PC-3 (cell line): Measurements from ENCODE around the gene PALM2AKAP2. TPM values are rescaled to one million over a fixed set of nuclear protein-coding genes. Genes with fewer than 3 reads are reported as not detected.

Experiments used
- ATAC-seq: fragments of 200-7000 bp; cut with Tn5 transposase; 2 replicates; pipeline ENCODE4 v1.9.1; 2020; ENCODE audit warnings: mild to moderate bottlenecking, moderate library complexity
- BruUV-seq: library from RNA; stranded (reverse); fragments of 400-500 nt; replicated peaks from 2 replicates; lab custom pipeline; 2021; lab: Mats Ljungman, UMichigan
- CTCF ChIA-PET: fragments of 300-600 bp; sonication (Branson Sonifier 250); formaldehyde crosslinking; loops from one replicate; lab custom pipeline; 2022; ENCODE audit warnings: antibody characterized with exemption; lab: Charles Lee
- POLR2A ChIA-PET: fragments of 300-600 bp; sonication (Branson Sonifier 250); formaldehyde crosslinking; loops from one replicate; lab custom pipeline; 2022; ENCODE audit warnings: antibody characterized with exemption; ENCODE audit not compliant: unreplicated experiment; lab: Charles Lee
- DNase-seq: peaks from one replicate; pipeline ENCODE4 v3.0.0-alpha.2; 2015
- H2AFZ ChIP-seq: fragments of 300-600 bp; sonication (generic); 2 replicates; pipeline ENCODE4 v1.6.0; 2016; ENCODE audit warnings: antibody characterized with exemption, low read length
- H3F3A ChIP-seq: fragments of 300-600 bp; sonication (generic); one replicate; pipeline ENCODE4 v1.6.0; 2017; ENCODE audit warnings: antibody characterized with exemption, low read length, control low read depth, mild to moderate bottlenecking; ENCODE audit not compliant: unreplicated experiment
- H3K27ac ChIP-seq: fragments of 300-600 bp; sonication (generic); 2 replicates; pipeline ENCODE4 v1.5.1; 2016; ENCODE audit warnings: mild to moderate bottlenecking, low read length
- H3K27me3 ChIP-seq: fragments of 300-600 bp; sonication (generic); 2 replicates; pipeline ENCODE4 v1.6.1; 2016; ENCODE audit warnings: low read length, mixed read lengths
- H3K36me3 ChIP-seq: fragments of 300-600 bp; sonication (generic); 2 replicates; pipeline ENCODE4 v1.6.1; 2016; ENCODE audit warnings: low read depth, mixed run types, low read length, mixed read lengths
- H3K4me1 ChIP-seq: fragments of 300-600 bp; sonication (generic); 2 replicates; pipeline ENCODE4 v1.5.1; 2016; ENCODE audit warnings: low read length; ENCODE audit not compliant: insufficient read depth
- H3K4me2 ChIP-seq: fragments of 300-600 bp; sonication (generic); 2 replicates; pipeline ENCODE4 v1.6.0; 2016; ENCODE audit warnings: low read length
- H3K4me3 ChIP-seq: fragments of 300-600 bp; sonication (generic); 2 replicates; pipeline ENCODE4 v1.5.1; 2016; ENCODE audit warnings: mild to moderate bottlenecking, low read length, mixed read lengths
- H3K79me2 ChIP-seq: fragments of 300-600 bp; sonication (generic); 2 replicates; pipeline ENCODE4 v1.6.1; 2017; ENCODE audit warnings: low read length, mixed read lengths
- H3K9ac ChIP-seq: fragments of 300-600 bp; sonication (generic); 2 replicates; pipeline ENCODE4 v1.6.0; 2016; ENCODE audit warnings: mild to moderate bottlenecking, low read length
- H3K9me2 ChIP-seq: fragments of 300-600 bp; sonication (generic); replicated peaks from 2 replicates; pipeline ENCODE4 v1.6.1; 2016; ENCODE audit warnings: mixed run types, low read length, mixed read lengths
- H3K9me3 ChIP-seq: fragments of 300-600 bp; sonication (generic); 2 replicates; pipeline ENCODE4 v1.6.1; 2016; ENCODE audit warnings: low read length, mixed read lengths
- H4K20me1 ChIP-seq: fragments of 300-600 bp; sonication (generic); 2 replicates; pipeline ENCODE4 v1.6.1; 2016; ENCODE audit warnings: low read length, mixed read lengths
- EZH2 ChIP-seq: fragments of 300-600 bp; sonication (generic); IDR thresholded peaks from one replicate; pipeline ENCODE4 v1.6.1; 2017; ENCODE audit warnings: antibody characterized with exemption, mild to moderate bottlenecking, low read length; ENCODE audit not compliant: unreplicated experiment
- EZH2phosphoT487 ChIP-seq: fragments of 300-600 bp; sonication (generic); IDR thresholded peaks from 2 replicates; pipeline ENCODE4 v1.6.1; 2018; ENCODE audit warnings: mild to moderate bottlenecking, antibody characterized with exemption, low read length, borderline replicate concordance
- intact Hi-C: fragments of 100-400 bp; cut with micrococcal nuclease; formaldehyde crosslinking; loops from 2 replicates; pipeline ENCODE4 v1.9.0; 2023
- total RNA-seq: library from RNA; depleted of rRNA; stranded (reverse); fragments of >200 nt; gene quantifications from 2 replicates; pipeline ENCODE4 v1.2.3, GENCODE V29; 2014
- TF ChIP-seq, protein P1 (sequence below): fragments of 300-600 bp; sonication (generic); conservative IDR thresholded peaks from 2 replicates; pipeline ENCODE4 v1.5.1; 2017; ENCODE audit warnings: antibody characterized with exemption, low read depth, mild to moderate bottlenecking, low read length

The PALM2AKAP2 gene
- total RNA-seq, 1 experiment from 2014 or later, result 0.22 TPM

DNA sequence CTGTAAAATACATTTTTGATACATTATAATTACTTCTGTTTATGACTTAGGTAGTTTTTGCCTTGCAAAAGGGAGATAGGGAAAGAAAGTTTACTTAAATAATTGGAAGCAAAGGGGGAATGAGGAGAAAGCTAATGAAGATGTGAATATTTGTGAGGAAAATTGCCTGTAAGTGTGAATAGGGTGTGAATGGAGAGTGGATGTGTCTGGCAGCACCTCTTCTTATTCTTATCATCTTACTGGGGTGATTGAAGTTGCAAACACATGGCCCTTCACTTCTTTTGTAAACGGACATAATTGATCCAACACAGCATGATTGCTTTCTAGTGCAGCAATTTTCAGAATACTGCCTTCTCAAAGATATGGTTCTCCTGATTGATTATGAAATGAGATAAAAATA is 46.6 kb downstream of the PALM2AKAP2 start:
- no peaks in the 10 kb centered on the region for H3K9me3 ChIP-seq
- H4K20me1 ChIP-seq, result no peaks in the 10 kb centered on the region
- no TSS peak for BruUV-seq
- POLR2A ChIA-PET, result no interaction called here
- no peak overlapping the region for H3K9ac ChIP-seq
- TF ChIP-seq EZH2phosphoT487 (no peak), EZH2 (no peak)
- TF ChIP-seq, protein P1, sequence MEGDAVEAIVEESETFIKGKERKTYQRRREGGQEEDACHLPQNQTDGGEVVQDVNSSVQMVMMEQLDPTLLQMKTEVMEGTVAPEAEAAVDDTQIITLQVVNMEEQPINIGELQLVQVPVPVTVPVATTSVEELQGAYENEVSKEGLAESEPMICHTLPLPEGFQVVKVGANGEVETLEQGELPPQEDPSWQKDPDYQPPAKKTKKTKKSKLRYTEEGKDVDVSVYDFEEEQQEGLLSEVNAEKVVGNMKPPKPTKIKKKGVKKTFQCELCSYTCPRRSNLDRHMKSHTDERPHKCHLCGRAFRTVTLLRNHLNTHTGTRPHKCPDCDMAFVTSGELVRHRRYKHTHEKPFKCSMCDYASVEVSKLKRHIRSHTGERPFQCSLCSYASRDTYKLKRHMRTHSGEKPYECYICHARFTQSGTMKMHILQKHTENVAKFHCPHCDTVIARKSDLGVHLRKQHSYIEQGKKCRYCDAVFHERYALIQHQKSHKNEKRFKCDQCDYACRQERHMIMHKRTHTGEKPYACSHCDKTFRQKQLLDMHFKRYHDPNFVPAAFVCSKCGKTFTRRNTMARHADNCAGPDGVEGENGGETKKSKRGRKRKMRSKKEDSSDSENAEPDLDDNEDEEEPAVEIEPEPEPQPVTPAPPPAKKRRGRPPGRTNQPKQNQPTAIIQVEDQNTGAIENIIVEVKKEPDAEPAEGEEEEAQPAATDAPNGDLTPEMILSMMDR, result no peak
- no peaks in the 10 kb centered on the region for H3K27me3 ChIP-seq
- no peak overlapping the region for H2AFZ ChIP-seq
- no peak overlapping the region for H3K4me2 ChIP-seq
- no peaks in the 10 kb centered on the region for H3K4me1 ChIP-seq
- H3F3A ChIP-seq, result no peaks in the 10 kb centered on the region
- H3K9me2 ChIP-seq, result no peaks in the 10 kb centered on the region
- no peaks in the 10 kb centered on the region for H3K36me3 ChIP-seq
- CTCF ChIA-PET, result no interaction called here
- DNase-seq (no peak), ATAC-seq (no peak)
- no peaks in the 10 kb centered on the region for H3K79me2 ChIP-seq
- H3K4me3 ChIP-seq, result no peak overlapping the region
- intact Hi-C loops, result no loop called here
- no peak overlapping the region for H3K27ac ChIP-seq

DNA sequence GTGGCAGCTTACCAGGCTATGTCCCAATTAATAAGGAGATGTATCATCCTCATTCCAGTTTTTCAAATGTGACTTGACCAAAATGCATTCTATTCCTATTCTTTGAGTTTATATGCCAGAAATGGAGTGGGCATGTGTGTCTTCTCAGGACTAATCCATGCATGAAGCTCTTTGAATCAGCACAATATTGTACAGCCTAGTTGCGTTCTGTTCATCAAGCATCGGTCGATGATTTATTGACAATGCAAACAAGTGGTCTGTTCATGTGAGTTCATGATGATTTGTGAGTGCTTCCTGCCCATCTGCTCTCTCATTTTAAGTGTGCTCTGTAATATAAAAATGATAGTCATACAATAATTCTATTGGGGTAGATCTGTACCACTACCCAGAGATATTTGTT is 48.3 kb downstream of the PALM2AKAP2 start:
- DNase-seq (no peak), ATAC-seq (no peak)
- no peaks in the 10 kb centered on the region for H3K36me3 ChIP-seq
- no TSS peak for BruUV-seq
- no peak overlapping the region for H3K9ac ChIP-seq
- CTCF ChIA-PET, result no interaction called here
- no peaks in the 10 kb centered on the region for H3K27me3 ChIP-seq
- no peaks in the 10 kb centered on the region for H3K9me2 ChIP-seq
- TF ChIP-seq, protein P1, result no peak
- no peak for TF ChIP-seq EZH2
- TF ChIP-seq EZH2phosphoT487, result no peak
- POLR2A ChIA-PET, result no interaction called here
- H3K9me3 ChIP-seq, result no peaks in the 10 kb centered on the region
- no peak overlapping the region for H3K27ac ChIP-seq
- no peaks in the 10 kb centered on the region for H3K4me1 ChIP-seq
- H3F3A ChIP-seq, result no peaks in the 10 kb centered on the region
- intact Hi-C loops, result no loop called here
- H3K4me2 ChIP-seq, result no peak overlapping the region
- no peak overlapping the region for H2AFZ ChIP-seq
- no peaks in the 10 kb centered on the region for H4K20me1 ChIP-seq
- no peaks in the 10 kb centered on the region for H3K79me2 ChIP-seq
- H3K4me3 ChIP-seq, result no peak overlapping the region
